Gastrocnemius medialis (tissue), 4 donors: ENCODE measurements around the gene PRIMA1.

Source experiments
- POLR2A ChIP-seq, 2 donors: fragments of 450-650 bp; IDR thresholded peaks; one replicate each; pipeline ENCODE4 v1.6.1; 2017; ENCODE audit warnings: antibody characterized with exemption in 2 of 2, mild to moderate bottlenecking in 2 of 2, moderate library complexity in 2 of 2
- TF ChIP-seq, protein P1 (sequence below), 5 experiments: fragments of 450-650 bp in 3 of 5; fragments of 200-600 bp in 2 of 5; sonication (generic) in 2 of 5; IDR thresholded peaks in 4 of 5; conservative IDR thresholded peaks in 1 of 5; 1 replicate in 4 of 5; 2 replicates in 1 of 5; pipeline ENCODE4 v1.5.1; 2016 to 2019; ENCODE audit warnings: antibody characterized with exemption in 5 of 5, mild to moderate bottlenecking in 3 of 5, moderate library complexity in 3 of 5

DNA sequence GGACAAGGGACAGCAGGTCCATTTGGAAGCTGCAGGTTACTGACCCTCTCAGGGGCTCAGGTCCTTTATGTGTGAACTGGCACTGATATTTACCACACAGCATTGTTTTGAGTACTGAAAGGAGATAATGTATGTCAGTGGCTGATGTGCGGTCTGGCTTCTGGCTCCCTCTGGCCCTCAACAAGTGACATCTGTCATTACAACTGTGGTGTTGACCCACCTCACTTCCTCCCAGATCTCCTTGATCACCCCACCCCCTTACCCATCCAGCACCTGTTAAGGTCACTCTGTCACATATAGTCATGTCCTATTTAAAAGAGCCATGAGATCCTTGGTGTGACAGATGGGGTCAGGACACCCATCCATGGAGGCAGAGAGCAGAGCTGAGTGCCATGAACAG, 22.7 kb upstream of the PRIMA1 start:
- TF ChIP-seq, protein P1, sequence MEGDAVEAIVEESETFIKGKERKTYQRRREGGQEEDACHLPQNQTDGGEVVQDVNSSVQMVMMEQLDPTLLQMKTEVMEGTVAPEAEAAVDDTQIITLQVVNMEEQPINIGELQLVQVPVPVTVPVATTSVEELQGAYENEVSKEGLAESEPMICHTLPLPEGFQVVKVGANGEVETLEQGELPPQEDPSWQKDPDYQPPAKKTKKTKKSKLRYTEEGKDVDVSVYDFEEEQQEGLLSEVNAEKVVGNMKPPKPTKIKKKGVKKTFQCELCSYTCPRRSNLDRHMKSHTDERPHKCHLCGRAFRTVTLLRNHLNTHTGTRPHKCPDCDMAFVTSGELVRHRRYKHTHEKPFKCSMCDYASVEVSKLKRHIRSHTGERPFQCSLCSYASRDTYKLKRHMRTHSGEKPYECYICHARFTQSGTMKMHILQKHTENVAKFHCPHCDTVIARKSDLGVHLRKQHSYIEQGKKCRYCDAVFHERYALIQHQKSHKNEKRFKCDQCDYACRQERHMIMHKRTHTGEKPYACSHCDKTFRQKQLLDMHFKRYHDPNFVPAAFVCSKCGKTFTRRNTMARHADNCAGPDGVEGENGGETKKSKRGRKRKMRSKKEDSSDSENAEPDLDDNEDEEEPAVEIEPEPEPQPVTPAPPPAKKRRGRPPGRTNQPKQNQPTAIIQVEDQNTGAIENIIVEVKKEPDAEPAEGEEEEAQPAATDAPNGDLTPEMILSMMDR (IDR thresholded peaks at IDR 0.05 in 4 of 5, conservative IDR thresholded peaks at IDR 0.05 in 1 of 5), result no peak
- TF ChIP-seq POLR2A (IDR thresholded peaks at IDR 0.05), result no peak
